ENCODE data around the gene FBXW4. TPM values are rescaled to one million over a fixed set of nuclear protein-coding genes. Genes with fewer than 3 reads are reported as not detected.

FBXW4 gene
- total and polyA plus RNA-seq, 9 of the 15 experiments (the other 6 are each of a cell fraction or from before 2014, with no cell fraction given), result 1.0 to 10.6 (median 5.4) TPM

DNA sequence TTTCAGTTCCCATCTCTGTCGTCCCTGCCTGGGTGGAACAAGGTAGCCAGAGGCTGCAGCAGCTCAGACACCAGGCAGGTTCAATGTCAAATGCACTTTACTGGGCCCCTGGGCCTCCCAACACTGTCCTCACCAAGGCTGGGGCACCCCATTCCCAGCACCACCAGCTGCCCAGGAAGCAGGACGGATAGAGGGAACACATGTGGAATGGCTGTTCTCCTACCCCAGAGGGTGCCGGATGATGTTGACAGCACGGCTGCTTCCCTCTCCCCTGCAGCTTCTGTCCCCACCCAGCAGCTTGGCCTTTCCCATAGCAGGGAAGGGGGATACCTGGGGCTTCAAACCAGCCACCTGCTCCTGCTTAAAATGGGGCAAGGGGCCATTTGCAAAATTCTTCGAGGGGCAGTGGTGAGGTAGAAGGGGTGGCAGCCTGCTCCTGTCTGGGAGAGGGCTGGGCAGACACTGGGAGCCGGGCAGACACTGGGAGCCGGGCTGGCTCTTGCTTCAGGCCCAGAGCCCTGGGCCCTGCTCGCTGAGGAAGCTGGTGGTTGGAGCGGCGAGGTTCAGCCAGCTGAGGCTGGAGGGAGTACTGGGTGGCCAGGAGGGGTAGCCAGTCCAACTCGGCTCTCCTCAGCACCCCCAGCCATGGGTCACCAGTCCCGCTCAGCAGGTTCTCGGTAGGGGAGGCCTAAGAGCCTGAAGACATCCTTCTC, 116.0 kb downstream of the FBXW4 start (continued):
- TF ChIP-seq HDAC6 (IDR thresholded peaks at IDR 0.05; ENCODE audit: low read depth, low read length), result no peak
- TF ChIP-seq, protein P1, sequence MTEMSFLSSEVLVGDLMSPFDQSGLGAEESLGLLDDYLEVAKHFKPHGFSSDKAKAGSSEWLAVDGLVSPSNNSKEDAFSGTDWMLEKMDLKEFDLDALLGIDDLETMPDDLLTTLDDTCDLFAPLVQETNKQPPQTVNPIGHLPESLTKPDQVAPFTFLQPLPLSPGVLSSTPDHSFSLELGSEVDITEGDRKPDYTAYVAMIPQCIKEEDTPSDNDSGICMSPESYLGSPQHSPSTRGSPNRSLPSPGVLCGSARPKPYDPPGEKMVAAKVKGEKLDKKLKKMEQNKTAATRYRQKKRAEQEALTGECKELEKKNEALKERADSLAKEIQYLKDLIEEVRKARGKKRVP (CRISPR knock-in tag; IDR thresholded peaks at IDR 0.05), result no peak
- no peak for TF ChIP-seq ETV6 (IDR thresholded peaks at IDR 0.05; ENCODE audit: borderline replicate concordance in 1 of 2, low read depth in 2 of 2, low read length in 1 of 2)
- TF ChIP-seq ETV6 (CRISPR knock-in tag; IDR thresholded peaks at IDR 0.05; ENCODE audit: borderline replicate concordance), result no peak
- TF ChIP-seq POLR2H (tag; IDR thresholded peaks at IDR 0.05; ENCODE audit: low read depth), result no peak
- TF ChIP-seq SIRT6 (IDR thresholded peaks at IDR 0.05; ENCODE audit: low read depth, low read length), result no peak
- no peak for TF ChIP-seq NEUROD1 (IDR thresholded peaks at IDR 0.05; ENCODE audit: borderline replicate concordance, low read depth, low read length, partially characterized antibody)

DNA sequence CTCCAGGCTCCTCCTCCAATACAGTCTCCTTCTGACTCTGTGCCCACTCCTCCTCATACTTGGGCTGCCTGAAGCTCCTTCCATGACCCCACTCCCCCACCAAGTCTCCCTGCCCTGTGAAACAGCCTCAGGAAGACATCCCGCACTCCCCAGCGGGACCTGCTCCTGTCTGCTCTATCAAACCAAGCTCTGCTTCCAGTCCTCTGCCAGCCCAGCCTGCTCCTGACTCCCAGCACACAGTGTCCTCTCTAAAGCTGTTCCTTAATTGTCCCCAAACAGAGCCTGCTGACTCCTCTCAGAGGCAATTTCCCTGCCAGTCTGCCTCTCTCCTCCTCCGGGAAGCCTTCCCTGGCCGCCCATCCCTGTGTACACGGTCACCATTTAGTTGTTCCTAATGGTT, 116.8 kb downstream of the FBXW4 start:
- ATAC-seq (no peak), FAIRE-seq (no peak), DNase-seq (ENCODE audit: extremely low read depth in 1 of 4, low spot score in 3 of 4) (no peak)
- H3K79me2 ChIP-seq (ENCODE audit: control insufficient read depth, insufficient read depth, low read length), result no peaks in the 10 kb centered on the region
- no peak overlapping the region; the same call in 2 of the 3 replicates for H3K27ac ChIP-seq (ENCODE audit: extremely low read depth, low read depth, low read length)
- H3K36me3 ChIP-seq (ENCODE audit: control insufficient read depth, insufficient read depth, low read length), result peaks cover 28% of the 10 kb centered on the region; the same call in 2 of the 3 replicates
- BruUV-seq (replicated peaks), result no TSS peak
- H3K4me1 ChIP-seq (replicated peaks in 1 of 2; ENCODE audit: control insufficient read depth in 2 of 2, insufficient read depth in 2 of 2, low read length in 2 of 2), result peaks cover 28 to 48% of the 10 kb centered on the region in 2 experiments
- 42% methylated on average over 2 of the region's 5 CpGs for WGBS (ENCODE audit: insufficient coverage, low coverage, missing lambda C conversion rate)
- POLR2A ChIA-PET, result interaction anchor here (0.8 to 1.4 kb wide), 4 partner anchors 9 to 67 kb away, joined by 3 to 6 read pairs (median 4); partner anchors contain the start of genes DPCD and POLL
- in situ Hi-C loops (cut with MboI) (no loop called here), intact Hi-C loops (cut with micrococcal nuclease) (loop anchor here (10.0 kb wide), 1 partner anchor 133 kb away; no protein-coding TSS in a partner anchor)
- peaks cover 9% of the 10 kb centered on the region for H3K9me1 ChIP-seq (ENCODE audit: control insufficient read depth, insufficient read depth, low read length)
- H3K9me3 ChIP-seq (replicated peaks; ENCODE audit: control insufficient read depth, insufficient read depth, low read depth, low read length), result no peaks in the 10 kb centered on the region
- no peaks in the 10 kb centered on the region for H3K27me3 ChIP-seq (ENCODE audit: control insufficient read depth in 2 of 2, insufficient read depth in 2 of 2, low read length in 2 of 2)
- H3K4me2 ChIP-seq (ENCODE audit: insufficient read depth, low read length), result no peak overlapping the region
- TF ChIP-seq ZNF76 (CRISPR knock-in tag; IDR thresholded peaks at IDR 0.05; ENCODE audit: borderline replicate concordance) (no peak), TEAD4 (IDR thresholded peaks at IDR 0.05; ENCODE audit: low read length) (no peak), TEAD4 (CRISPR knock-in tag; IDR thresholded peaks at IDR 0.05; ENCODE audit: borderline replicate concordance) (no peak), POLR2A (conservative IDR thresholded peaks at IDR 0.05) (peak; percentile 37; the same call in 1 of the 2 replicates)
- no peak overlapping the region for H2AFZ ChIP-seq (ENCODE audit: low read depth, low read length)
- CTCF ChIA-PET (ENCODE audit: low intra/inter-chr PET ratio), result interaction anchor here (1.1 kb wide), 1 partner anchor 25 kb away, joined by 3 read pairs; no protein-coding TSS in a partner anchor
- no peaks in the 10 kb centered on the region; the same call in 1 of the 2 replicates for H4K20me1 ChIP-seq (replicated peaks; ENCODE audit: control insufficient read depth, insufficient read depth, low read length)
- peak overlapping the region in 1 of 2 experiments; percentile 71; a peak in 1 of 4 replicates for H3K9ac ChIP-seq (ENCODE audit: insufficient read depth in 1 of 2, low read depth in 2 of 2, low read length in 2 of 2)
- H3K4me3 ChIP-seq, result no peak overlapping the region

Data from K562 (cell line).